OCI-LY7 (cell line): ENCODE results near the gene PEX10. TPM values are rescaled to one million over a fixed set of nuclear protein-coding genes. Genes with fewer than 3 reads are reported as not detected.
"Not testable (repeated sequence)": the region's sequence is repeated elsewhere in the genome, so short reads cannot be mapped to it uniquely, and the experiment has no call there.

Source experiments
- BruUV-seq: library from RNA; stranded (reverse); fragments of 400-500 nt; replicated peaks from 2 replicates; lab custom pipeline; 2021; lab: Mats Ljungman, UMichigan
- CTCF ChIA-PET: fragments of 300-600 bp; sonication (Branson Sonifier 250); formaldehyde crosslinking; loops from one replicate; lab custom pipeline; 2022; ENCODE audit warnings: antibody characterized with exemption; ENCODE audit not compliant: unreplicated experiment; lab: Charles Lee
- POLR2A ChIA-PET: fragments of 300-600 bp; sonication (Branson Sonifier 250); formaldehyde crosslinking; loops from one replicate; lab custom pipeline; 2022; ENCODE audit warnings: antibody characterized with exemption; lab: Charles Lee
- DNase-seq: peaks from one replicate; pipeline ENCODE4 v3.0.0-alpha.2; 2015; ENCODE audit warnings: low spot score
- H2AFZ ChIP-seq: fragments of 200-600 bp; sonication (generic), shearing (Covaris generic); 2 replicates; pipeline ENCODE4 v1.6.1; 2014; ENCODE audit warnings: mild to moderate bottlenecking, antibody characterized with exemption, low read length, moderate library complexity
- H3K27ac ChIP-seq: fragments of 200-600 bp; sonication (generic); 2 replicates; pipeline ENCODE4 v1.5.1; 2014; ENCODE audit warnings: mixed run types, low read depth, mild to moderate bottlenecking, moderate library complexity, low read length, inconsistent platforms; ENCODE audit not compliant: poor library complexity, severe bottlenecking
- H3K36me3 ChIP-seq: fragments of 200-600 bp; sonication (generic); 2 replicates; pipeline ENCODE4 v1.6.1; 2014; ENCODE audit warnings: mild to moderate bottlenecking, antibody characterized with exemption, low read length, moderate library complexity, mixed read lengths; ENCODE audit not compliant: insufficient read depth
- H3K4me1 ChIP-seq: fragments of 200-600 bp; sonication (generic); 2 replicates; pipeline ENCODE4 v1.5.1; 2014; ENCODE audit warnings: mild to moderate bottlenecking, low read length; ENCODE audit not compliant: insufficient read depth, poor library complexity, severe bottlenecking
- H3K4me2 ChIP-seq: fragments of 200-600 bp; sonication (generic); 2 replicates; pipeline ENCODE4 v1.6.1; 2014; ENCODE audit warnings: mild to moderate bottlenecking, low read length
- H3K4me3 ChIP-seq: fragments of 200-600 bp; sonication (generic); 2 replicates; pipeline ENCODE4 v1.5.1; 2014; ENCODE audit warnings: mild to moderate bottlenecking, low read depth, low read length; ENCODE audit not compliant: poor library complexity, severe bottlenecking
- H3K79me2 ChIP-seq: fragments of 200-600 bp; sonication (generic); 2 replicates; pipeline ENCODE4 v1.6.1; 2016; ENCODE audit warnings: low read depth, mild to moderate bottlenecking, low read length, moderate library complexity, mixed read lengths; ENCODE audit not compliant: insufficient read depth
- H3K9me2 ChIP-seq: fragments of 200-600 bp; sonication (generic); 2 replicates; pipeline ENCODE4 v1.6.1; 2016; ENCODE audit warnings: mild to moderate bottlenecking, low read length, mixed read lengths; ENCODE audit not compliant: insufficient read depth
- H3K9me3 ChIP-seq: fragments of 200-600 bp; sonication (generic); 2 replicates; pipeline ENCODE4 v1.6.1; 2014; ENCODE audit warnings: mild to moderate bottlenecking, mixed run types, low read length, mixed read lengths
- H4K20me1 ChIP-seq: fragments of 200-600 bp; sonication (generic); 2 replicates; pipeline ENCODE4 v1.6.1; 2014; ENCODE audit warnings: mild to moderate bottlenecking, antibody characterized with exemption, low read length, moderate library complexity, mixed read lengths; ENCODE audit not compliant: insufficient read depth
- EZH2phosphoT487 ChIP-seq: fragments of 200-600 bp; sonication (generic); IDR thresholded peaks from 2 replicates; pipeline ENCODE4 v1.6.1; 2018; ENCODE audit warnings: low read depth, borderline replicate concordance, mild to moderate bottlenecking, mixed run types, antibody characterized with exemption, low read length, moderate library complexity, mixed read lengths
- intact Hi-C: fragments of 100-400 bp; cut with micrococcal nuclease; formaldehyde crosslinking; loops from one replicate; pipeline ENCODE4 v1.10.0; 2022; ENCODE audit not compliant: unreplicated experiment
- total RNA-seq, 2 experiments: library from RNA; depleted of rRNA in 1 of 2; stranded (reverse); fragments of >200 nt in 1 of 2; shearing (Covaris generic) in 1 of 2; gene quantifications; 2 replicates each; pipeline ENCODE4 v1.2.3, GENCODE V29; 2014 to 2022
- TF ChIP-seq, protein P1 (sequence below): fragments of 200-600 bp; sonication (generic); conservative IDR thresholded peaks from 2 replicates; pipeline ENCODE4 v1.5.1; 2014; ENCODE audit warnings: mild to moderate bottlenecking, antibody characterized with exemption, low read length, moderate library complexity, mixed read lengths

PEX10 gene
- total RNA-seq, 2 experiments from 2014 or later, result 23.3 to 24.5 TPM

DNA sequence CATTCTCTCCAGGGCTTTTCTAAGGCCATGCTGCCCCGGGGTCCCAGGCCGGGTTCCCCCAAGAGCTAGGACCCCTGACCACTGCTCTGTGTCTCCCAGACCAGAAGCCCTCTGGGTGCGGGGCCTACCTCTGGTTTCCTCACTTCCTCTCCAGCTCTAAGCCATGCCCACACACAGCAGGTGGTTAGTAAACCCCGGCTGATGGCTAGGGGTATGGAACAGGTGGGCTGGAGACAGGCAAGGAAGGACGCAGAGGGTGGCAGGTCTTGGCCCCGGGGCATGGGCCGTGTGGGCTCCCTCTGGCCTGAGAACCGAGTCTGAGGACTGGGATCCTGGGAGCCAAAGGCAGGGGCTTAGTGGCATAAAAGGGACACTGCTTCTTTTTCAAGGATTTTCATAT, 47.8 kb upstream of the PEX10 start:
- no peak overlapping the region for H3K4me2 ChIP-seq
- intact Hi-C loops, result no loop called here
- CTCF ChIA-PET, result no interaction called here

DNA sequence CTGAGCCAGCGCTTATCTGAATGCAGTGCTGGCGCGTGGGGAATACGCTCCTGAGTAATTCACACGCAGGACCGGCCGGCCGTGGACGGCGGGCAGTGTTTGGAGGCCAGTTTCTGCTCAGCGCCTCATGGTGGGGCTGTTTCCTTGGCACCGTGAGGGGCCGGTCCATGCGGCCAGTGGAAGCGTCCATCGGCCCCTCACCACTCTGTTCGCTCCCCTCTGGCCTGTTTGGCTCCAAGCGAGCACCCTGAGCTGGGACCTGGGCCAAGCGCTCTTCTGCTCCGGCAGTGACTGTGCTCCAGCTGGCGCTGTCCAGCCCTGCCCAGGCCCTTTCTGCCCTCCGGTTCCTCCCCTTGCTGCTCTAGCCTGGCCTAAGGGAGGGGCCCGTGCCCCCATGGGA, 47.4 kb upstream of the PEX10 start:
- intact Hi-C loops, result no loop called here
- ChIA-PET POLR2A (no interaction called here), CTCF (no interaction called here)
- no TSS peak for BruUV-seq
- no peak for DNase-seq
- Histone ChIP-seq H3K27ac (no peak overlapping the region), H2AFZ (no peak overlapping the region), H3K4me2 (no peak overlapping the region), H3K9me3 (no peaks in the 10 kb centered on the region), H3K79me2 (no peaks in the 10 kb centered on the region), H3K36me3 (no peaks in the 10 kb centered on the region), H3K4me1 (no peaks in the 10 kb centered on the region), H3K4me3 (no peak overlapping the region), H3K9me2 (no peaks in the 10 kb centered on the region), H4K20me1 (no peaks in the 10 kb centered on the region)
- no peak for TF ChIP-seq EZH2phosphoT487
- TF ChIP-seq, protein P1, sequence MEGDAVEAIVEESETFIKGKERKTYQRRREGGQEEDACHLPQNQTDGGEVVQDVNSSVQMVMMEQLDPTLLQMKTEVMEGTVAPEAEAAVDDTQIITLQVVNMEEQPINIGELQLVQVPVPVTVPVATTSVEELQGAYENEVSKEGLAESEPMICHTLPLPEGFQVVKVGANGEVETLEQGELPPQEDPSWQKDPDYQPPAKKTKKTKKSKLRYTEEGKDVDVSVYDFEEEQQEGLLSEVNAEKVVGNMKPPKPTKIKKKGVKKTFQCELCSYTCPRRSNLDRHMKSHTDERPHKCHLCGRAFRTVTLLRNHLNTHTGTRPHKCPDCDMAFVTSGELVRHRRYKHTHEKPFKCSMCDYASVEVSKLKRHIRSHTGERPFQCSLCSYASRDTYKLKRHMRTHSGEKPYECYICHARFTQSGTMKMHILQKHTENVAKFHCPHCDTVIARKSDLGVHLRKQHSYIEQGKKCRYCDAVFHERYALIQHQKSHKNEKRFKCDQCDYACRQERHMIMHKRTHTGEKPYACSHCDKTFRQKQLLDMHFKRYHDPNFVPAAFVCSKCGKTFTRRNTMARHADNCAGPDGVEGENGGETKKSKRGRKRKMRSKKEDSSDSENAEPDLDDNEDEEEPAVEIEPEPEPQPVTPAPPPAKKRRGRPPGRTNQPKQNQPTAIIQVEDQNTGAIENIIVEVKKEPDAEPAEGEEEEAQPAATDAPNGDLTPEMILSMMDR, result no peak

More for the DNA sequence above, 47.8 kb upstream of the PEX10 start:
- no peak overlapping the region for H3K4me3 ChIP-seq
- POLR2A ChIA-PET, result no interaction called here
- no TSS peak for BruUV-seq
- no peaks in the 10 kb centered on the region for H3K9me3 ChIP-seq
- H3K9me2 ChIP-seq, result no peaks in the 10 kb centered on the region
- no peak overlapping the region for H3K27ac ChIP-seq
- H4K20me1 ChIP-seq, result no peaks in the 10 kb centered on the region
- H2AFZ ChIP-seq, result no peak overlapping the region
- no peak for DNase-seq
- H3K79me2 ChIP-seq, result no peaks in the 10 kb centered on the region
- H3K36me3 ChIP-seq, result no peaks in the 10 kb centered on the region
- H3K4me1 ChIP-seq, result no peaks in the 10 kb centered on the region
- TF ChIP-seq, protein P1, result no peak
- TF ChIP-seq EZH2phosphoT487, result no peak

DNA sequence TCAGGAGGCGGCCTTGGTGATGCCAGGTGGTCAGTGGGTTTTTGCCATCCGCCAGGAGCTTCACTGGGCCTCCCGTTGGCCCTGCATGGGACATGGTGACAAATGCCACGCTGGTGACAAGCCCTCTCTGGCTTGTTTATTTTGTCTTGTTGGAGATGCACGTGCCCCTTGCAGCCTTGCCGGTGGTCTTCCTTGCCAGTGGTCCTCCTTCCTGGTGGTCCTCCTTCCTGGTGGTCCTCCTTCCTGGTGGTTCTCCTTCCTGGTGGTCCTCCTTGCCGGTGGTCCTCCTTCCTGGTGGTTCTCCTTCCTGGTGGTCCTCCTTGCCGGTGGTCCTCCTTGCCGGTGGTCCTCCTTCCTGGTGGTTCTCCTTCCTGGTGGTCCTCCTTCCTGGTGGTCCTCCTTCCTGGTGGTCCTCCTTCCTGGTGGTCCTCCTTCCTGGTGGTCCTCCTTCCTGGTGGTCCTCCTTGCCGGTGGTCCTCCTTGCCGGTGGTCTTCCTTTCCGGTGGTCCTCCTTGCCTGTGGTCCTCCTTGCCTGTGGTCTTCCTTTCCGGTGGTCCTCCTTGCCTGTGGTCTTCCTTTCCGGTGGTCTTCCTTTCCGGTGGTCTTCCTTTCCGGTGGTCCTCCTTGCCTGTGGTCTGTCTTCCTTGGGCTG, 46.9 kb upstream of the PEX10 start:
- H3K27ac ChIP-seq, H2AFZ ChIP-seq, H3K9me2 ChIP-seq, H3K4me1 ChIP-seq, H4K20me1 ChIP-seq, intact Hi-C loops, H3K4me2 ChIP-seq, BruUV-seq, CTCF ChIA-PET, H3K79me2 ChIP-seq, H3K36me3 ChIP-seq, H3K9me3 ChIP-seq, DNase-seq, POLR2A ChIA-PET, H3K4me3 ChIP-seq: not testable (repeated sequence)
